Neural cell (in vitro differentiated cells): ENCODE results near the gene PORCN.

Experiments
- CTCF ChIP-seq: fragments of 450-650 bp; IDR thresholded peaks from 2 replicates; pipeline ENCODE4 v1.5.1; 2014; ENCODE audit warnings: antibody characterized with exemption, mild to moderate bottlenecking, moderate library complexity; ENCODE audit not compliant: poor library complexity, severe bottlenecking
- EP300 ChIP-seq: fragments of 450-650 bp; conservative IDR thresholded peaks from 2 replicates; pipeline ENCODE4 v1.6.1; 2014; ENCODE audit warnings: antibody characterized with exemption, mild to moderate bottlenecking, moderate library complexity; ENCODE audit not compliant: poor library complexity, severe bottlenecking
- POLR2AphosphoS5 ChIP-seq: IDR thresholded peaks from 2 replicates; pipeline ENCODE4 v1.6.1; 2012
- RAD21 ChIP-seq: fragments of 450-650 bp; conservative IDR thresholded peaks from 2 replicates; pipeline ENCODE4 v1.6.1; 2014; ENCODE audit warnings: antibody characterized with exemption, mild to moderate bottlenecking, moderate library complexity
- SMC3 ChIP-seq: fragments of 450-650 bp; conservative IDR thresholded peaks from 2 replicates; pipeline ENCODE4 v1.6.1; 2014; ENCODE audit warnings: antibody characterized with exemption, mild to moderate bottlenecking, moderate library complexity; ENCODE audit not compliant: poor library complexity

- no peak for TF ChIP-seq EP300
- TF ChIP-seq CTCF, result no peak
- TF ChIP-seq POLR2AphosphoS5, result no peak
- no peak for TF ChIP-seq RAD21
- TF ChIP-seq SMC3, result no peak
Measured at GRCh38 chrX:48496660-48497059, 12.1 kb upstream of the PORCN start.
